ENCODE data around the gene CXXC1.
"Not testable (repeated sequence)": the region's sequence is repeated elsewhere in the genome, so short reads cannot be mapped to it uniquely, and the experiment has no call there.

Gene CXXC1

DNA sequence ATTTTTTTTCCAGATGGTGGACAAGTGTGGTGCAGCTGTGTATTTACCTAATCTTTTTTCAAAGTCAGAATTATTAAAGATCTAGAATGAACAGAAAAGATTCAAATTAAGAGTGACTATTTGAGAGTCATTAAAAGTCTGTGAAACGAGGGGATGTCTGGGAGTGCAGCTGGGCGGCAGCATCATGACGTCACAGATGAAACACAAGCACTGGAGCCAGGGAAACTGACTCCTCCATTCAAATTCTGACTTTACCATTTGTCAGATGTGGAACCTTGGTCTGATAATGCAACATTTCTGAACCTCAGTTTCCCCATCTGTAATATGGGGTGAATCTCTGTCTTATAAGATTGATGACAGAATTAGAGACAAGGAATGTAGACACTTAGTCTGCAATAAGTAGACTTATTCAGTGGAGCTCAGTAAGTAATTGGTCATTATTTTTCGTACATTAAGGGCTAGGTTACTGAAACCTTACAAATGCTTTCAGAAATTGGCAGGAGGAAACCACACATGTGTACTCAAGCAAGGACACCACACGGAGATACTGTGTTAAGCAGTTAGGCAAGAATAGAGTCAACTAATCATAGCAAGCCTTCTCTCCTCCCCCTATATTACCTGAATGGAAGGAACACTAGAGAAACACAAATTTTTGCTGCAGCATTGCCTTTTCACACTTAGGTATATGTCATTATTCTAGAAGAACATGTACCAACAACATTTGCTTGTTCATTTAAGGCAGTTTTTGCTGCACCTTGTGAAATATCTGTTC, 27.8 kb upstream of the CXXC1 start:
- no peak for DNase-seq (ENCODE audit: low read depth)
- TF ChIP-seq, protein P1, sequence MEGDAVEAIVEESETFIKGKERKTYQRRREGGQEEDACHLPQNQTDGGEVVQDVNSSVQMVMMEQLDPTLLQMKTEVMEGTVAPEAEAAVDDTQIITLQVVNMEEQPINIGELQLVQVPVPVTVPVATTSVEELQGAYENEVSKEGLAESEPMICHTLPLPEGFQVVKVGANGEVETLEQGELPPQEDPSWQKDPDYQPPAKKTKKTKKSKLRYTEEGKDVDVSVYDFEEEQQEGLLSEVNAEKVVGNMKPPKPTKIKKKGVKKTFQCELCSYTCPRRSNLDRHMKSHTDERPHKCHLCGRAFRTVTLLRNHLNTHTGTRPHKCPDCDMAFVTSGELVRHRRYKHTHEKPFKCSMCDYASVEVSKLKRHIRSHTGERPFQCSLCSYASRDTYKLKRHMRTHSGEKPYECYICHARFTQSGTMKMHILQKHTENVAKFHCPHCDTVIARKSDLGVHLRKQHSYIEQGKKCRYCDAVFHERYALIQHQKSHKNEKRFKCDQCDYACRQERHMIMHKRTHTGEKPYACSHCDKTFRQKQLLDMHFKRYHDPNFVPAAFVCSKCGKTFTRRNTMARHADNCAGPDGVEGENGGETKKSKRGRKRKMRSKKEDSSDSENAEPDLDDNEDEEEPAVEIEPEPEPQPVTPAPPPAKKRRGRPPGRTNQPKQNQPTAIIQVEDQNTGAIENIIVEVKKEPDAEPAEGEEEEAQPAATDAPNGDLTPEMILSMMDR (conservative IDR thresholded peaks at IDR 0.05; ENCODE audit: low read length): no peak
- H3K4me3 ChIP-seq (ENCODE audit: low read length): no peak overlapping the region

DNA sequence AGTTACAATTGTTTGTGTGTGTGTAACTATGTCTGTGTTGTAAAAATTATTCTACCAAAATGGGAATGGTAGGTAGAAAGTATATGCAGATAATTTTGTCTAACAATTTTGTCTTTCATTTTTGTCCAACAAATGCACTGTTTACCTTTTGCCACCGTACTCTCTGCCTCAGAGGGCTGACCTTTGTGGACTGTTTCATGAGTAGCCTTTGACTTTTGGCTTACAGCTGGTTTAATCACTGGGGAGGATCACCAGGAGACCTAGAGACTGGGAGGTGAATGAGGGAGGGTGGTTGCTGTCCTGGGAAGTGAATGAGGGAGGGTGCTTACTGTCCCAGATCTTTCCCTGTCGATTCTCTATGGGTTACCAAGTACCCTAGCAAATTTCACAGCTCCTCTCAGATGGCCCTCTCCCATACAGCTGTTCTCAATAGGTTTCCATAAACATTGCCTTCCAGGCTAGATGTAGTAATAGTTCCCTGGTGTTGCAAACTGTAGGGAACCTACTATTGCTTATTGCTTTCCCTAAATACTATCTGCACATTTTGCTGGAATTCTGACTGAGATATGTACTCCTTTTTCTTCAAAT, 26.5 kb upstream of the CXXC1 start:
- no peak overlapping the region for H3K4me3 ChIP-seq (ENCODE audit: low read length)
- TF ChIP-seq, protein P1 (conservative IDR thresholded peaks at IDR 0.05; ENCODE audit: low read length): no peak
- DNase-seq (ENCODE audit: low read depth): no peak

DNA sequence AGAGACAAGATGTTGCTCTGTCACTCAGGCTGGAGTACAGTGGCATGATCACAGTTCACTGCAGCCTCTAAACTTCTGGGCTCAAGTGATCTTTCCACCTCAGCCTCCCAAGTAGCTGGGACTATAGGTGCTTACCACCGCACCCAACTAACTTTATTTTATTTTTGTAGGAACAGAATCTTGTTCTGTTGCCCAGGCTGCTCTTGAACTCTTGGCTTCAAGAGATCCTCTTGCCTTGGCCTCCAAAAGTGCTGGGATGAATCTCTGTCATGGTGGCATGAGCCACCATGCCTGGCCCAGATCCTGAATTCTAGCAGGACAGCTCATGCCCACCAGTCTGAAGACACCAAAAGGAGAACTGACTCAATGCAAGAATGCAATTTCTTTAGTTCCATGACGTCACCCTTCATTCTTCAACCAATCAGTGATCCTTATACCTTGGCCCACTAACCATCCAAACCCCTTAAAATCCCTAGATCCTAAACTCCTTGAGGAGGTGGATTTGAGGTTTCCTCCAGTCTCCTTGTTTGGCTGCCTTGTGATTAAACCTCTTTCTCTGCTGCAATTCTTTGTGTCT, 25.6 kb upstream of the CXXC1 start:
- TF ChIP-seq, protein P1 (conservative IDR thresholded peaks at IDR 0.05; ENCODE audit: low read length): no peak
- no peak for DNase-seq (ENCODE audit: low read depth)
- no peak overlapping the region for H3K4me3 ChIP-seq (ENCODE audit: low read length)

DNA sequence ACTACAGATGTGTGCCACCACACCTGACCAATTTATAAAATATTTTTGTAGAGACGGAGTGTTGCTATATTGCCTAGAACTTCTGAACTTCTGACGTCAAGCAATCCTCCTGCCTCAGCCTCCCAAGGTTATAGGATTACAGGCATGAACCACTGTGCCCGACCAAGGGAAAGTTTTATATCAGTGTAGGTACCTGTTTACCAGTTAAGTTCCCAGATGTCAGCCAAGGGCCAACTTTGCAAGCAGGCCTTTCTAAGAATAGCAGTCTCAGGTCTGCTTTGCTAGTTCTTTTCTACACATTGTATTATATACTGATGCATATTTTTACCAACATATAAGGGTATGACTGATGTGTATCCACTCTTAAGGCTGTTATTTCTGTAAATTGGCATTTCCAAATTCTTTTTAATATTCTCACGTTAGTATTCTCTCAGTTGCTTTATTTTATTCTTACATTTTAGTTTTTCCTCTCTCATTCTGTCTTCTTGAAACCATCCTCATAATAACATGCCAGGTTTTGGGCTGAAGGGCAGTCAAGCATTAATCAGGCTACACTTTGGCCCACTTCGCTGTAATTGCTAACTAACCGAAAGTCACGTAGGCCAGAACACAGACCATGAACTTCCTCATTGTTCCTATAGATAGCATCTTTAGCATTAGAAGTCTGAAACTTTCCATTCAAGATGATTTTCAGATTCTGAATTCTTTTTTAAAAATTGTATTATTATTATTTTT, 25.0 kb upstream of the CXXC1 start:
- H3K4me3 ChIP-seq (ENCODE audit: low read length): no peak overlapping the region
- TF ChIP-seq, protein P1 (conservative IDR thresholded peaks at IDR 0.05; ENCODE audit: low read length): no peak
- no peak for DNase-seq (ENCODE audit: low read depth)

DNA sequence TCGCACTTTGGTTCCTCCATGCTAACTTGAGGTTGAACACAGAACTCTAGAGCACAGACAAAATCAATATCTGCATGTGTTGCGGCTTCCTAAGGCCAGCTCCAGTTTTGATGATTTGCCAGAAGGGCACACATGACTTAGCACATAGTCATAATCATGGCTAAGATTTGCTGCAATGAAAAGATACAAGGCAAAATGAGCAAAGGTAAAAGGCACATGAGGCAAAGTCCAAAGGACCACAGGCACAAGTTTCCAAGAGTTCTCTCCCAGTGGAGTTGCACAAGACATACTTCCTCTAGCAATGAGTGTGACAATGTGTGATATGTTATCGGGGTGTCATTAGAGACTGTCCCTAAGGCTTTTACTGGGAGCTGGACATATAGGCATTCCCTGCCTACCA, 24.2 kb upstream of the CXXC1 start:
- H3K4me3 ChIP-seq (ENCODE audit: low read length): no peak overlapping the region
- TF ChIP-seq, protein P1 (conservative IDR thresholded peaks at IDR 0.05; ENCODE audit: low read length): no peak
- no peak for DNase-seq (ENCODE audit: low read depth)

DNA sequence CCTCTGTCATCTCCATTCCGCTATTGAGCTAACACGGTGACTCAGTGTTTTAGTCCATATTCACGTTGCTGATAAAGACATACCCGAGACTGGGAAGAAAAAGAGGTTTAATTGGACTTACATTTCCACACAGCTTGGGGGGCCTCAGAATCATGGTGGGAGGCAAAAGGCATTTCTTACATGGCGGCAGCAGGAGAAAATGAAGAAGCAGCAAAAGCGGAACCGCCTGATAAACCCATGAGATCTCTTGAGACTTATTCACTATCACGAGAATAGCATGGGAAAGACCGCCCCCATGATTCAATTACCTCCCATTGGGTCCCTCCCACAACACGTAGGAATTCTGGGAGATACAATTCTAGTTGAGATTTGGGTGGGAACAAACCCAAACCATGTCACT, 22.6 kb upstream of the CXXC1 start:
- no peak for DNase-seq (ENCODE audit: low read depth)
- H3K4me3 ChIP-seq (ENCODE audit: low read length): no peak overlapping the region
- TF ChIP-seq, protein P1 (conservative IDR thresholded peaks at IDR 0.05; ENCODE audit: low read length): no peak

DNA sequence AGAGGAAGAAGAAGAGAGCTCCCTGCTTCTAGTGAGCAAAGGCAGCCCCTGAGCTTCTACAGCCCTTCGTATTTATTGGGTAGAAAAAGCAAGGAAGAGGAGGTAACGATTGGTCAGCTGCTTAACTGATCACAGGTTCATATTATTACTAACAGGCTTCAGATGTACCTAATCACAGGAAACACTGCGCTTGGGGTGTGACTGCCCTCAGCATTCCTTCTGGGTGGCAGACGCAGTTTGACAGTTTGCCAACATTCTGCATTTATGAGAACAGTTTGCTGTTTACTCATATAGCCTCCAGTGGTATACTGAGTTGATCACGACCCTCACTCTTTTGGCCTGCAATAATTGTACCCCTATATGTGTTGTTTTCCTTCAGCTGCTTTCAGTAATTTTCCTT, 21.4 kb upstream of the CXXC1 start:
- DNase-seq (ENCODE audit: low read depth); H3K4me3 ChIP-seq (ENCODE audit: low read length): not testable (repeated sequence)

Data from AG10803 (cell line).